NT2/D1 (cell line): ENCODE data around the gene C9orf57.

Source experiments
- YY1 ChIP-seq: IDR thresholded peaks from 2 replicates; pipeline ENCODE4 v1.6.1; 2011; ENCODE audit not compliant: insufficient read length, insufficient read depth
- ZNF274 ChIP-seq: IDR thresholded peaks from 2 replicates; pipeline ENCODE4 v1.6.1; 2011; ENCODE audit warnings: mild to moderate bottlenecking, low read depth, low read length

DNA sequence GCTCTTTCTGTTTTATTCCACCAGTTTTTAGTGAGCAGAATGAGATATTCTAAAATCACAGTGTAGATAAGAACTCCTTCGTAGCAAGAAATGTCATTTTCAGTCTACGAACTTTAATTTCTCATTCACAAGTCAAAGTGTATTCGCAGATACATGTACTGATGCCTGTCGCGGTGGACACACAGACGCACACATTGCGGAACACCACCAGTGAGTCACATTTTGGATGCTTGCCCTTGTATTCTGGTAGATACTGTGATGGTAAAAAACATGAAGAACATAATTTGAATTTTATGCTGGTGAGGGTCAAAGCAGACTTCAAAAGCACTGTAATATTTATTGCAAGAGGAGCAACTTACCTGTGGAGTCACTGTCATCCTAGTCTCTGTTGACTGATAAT, 4.7 kb upstream of the C9orf57 start:
- TF ChIP-seq ZNF274 (no peak), YY1 (no peak)
